Measurements from ENCODE around the gene SSTR3.

DNA sequence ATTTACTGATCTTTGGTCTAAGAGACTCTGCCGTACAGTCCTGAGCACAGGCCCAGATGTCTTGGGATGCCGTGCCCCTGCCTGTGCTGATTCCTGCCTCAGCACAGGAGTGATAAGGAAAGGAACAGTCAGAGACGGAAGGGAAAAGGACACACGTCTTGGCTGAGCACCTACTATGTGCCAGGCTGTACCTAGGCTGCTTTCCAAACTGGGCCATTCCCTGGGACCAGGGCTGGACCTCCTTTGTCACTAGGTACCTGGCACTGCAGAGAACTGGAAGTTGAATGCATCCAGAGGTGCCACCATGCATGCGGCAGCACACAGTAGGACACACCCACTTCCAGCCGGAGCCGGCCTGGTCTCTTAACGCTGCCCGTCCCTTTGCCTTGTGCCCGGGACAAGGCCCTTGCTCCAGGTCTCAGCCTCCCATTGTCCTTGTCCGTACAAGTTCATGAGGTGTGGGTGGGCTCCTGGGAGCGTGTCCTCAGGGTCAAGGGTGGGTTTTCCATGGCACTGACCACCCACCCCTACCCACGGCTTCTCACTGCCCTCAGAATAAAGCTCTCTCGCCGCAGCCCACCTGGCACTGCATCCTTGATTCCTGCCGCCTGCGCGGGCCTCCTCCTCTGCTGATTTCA lies 1.1 kb upstream of the SSTR3 start:
- TF ChIP-seq, protein P1, sequence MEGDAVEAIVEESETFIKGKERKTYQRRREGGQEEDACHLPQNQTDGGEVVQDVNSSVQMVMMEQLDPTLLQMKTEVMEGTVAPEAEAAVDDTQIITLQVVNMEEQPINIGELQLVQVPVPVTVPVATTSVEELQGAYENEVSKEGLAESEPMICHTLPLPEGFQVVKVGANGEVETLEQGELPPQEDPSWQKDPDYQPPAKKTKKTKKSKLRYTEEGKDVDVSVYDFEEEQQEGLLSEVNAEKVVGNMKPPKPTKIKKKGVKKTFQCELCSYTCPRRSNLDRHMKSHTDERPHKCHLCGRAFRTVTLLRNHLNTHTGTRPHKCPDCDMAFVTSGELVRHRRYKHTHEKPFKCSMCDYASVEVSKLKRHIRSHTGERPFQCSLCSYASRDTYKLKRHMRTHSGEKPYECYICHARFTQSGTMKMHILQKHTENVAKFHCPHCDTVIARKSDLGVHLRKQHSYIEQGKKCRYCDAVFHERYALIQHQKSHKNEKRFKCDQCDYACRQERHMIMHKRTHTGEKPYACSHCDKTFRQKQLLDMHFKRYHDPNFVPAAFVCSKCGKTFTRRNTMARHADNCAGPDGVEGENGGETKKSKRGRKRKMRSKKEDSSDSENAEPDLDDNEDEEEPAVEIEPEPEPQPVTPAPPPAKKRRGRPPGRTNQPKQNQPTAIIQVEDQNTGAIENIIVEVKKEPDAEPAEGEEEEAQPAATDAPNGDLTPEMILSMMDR (IDR thresholded peaks at IDR 0.05) = no peak
- TF ChIP-seq POLR2A (IDR thresholded peaks at IDR 0.05) = no peak

Data from testis (tissue), 2 donors.